ENCODE measurements around the gene ASXL1.
A peak's percentile ranks its signal among the peaks of the same experiment; 100 is the strongest.

ASXL1 gene

DNA sequence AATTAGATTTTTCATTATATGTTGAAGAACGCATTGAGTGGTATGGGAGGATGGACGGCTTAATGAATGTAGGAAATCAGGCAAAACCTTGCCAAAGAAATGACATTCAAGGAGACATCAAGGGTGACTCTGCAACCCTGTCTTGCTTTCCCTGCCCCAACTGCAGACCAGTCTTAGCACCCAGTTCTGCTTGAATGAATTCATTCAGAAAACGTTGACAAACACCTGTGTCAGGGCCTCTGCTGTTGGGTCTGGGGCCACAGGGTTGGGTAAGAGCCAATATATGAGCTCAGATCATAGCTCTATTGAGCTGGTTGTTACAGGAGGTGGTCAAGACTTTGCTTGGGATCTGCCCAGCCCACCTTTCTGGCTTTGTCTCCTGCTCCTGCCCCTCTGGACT lies 7.7 kb upstream of the ASXL1 start:
- H3K9me2 ChIP-seq (ENCODE audit: low read depth, low read length), result no peaks in the 10 kb centered on the region
- peak overlapping the region; percentile 61 for H3K9ac ChIP-seq (ENCODE audit: low read length)
- no peaks in the 10 kb centered on the region for H3K79me2 ChIP-seq (ENCODE audit: insufficient read depth, low read length)
- H3K4me1 ChIP-seq (ENCODE audit: insufficient read depth, low read length, severe bottlenecking), result peaks cover 69% of the 10 kb centered on the region
- no peaks in the 10 kb centered on the region for H3K9me3 ChIP-seq (ENCODE audit: low read length)
- TF ChIP-seq, protein P1, sequence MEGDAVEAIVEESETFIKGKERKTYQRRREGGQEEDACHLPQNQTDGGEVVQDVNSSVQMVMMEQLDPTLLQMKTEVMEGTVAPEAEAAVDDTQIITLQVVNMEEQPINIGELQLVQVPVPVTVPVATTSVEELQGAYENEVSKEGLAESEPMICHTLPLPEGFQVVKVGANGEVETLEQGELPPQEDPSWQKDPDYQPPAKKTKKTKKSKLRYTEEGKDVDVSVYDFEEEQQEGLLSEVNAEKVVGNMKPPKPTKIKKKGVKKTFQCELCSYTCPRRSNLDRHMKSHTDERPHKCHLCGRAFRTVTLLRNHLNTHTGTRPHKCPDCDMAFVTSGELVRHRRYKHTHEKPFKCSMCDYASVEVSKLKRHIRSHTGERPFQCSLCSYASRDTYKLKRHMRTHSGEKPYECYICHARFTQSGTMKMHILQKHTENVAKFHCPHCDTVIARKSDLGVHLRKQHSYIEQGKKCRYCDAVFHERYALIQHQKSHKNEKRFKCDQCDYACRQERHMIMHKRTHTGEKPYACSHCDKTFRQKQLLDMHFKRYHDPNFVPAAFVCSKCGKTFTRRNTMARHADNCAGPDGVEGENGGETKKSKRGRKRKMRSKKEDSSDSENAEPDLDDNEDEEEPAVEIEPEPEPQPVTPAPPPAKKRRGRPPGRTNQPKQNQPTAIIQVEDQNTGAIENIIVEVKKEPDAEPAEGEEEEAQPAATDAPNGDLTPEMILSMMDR (IDR thresholded peaks at IDR 0.05; ENCODE audit: low read length), result no peak
- TF ChIP-seq EZH2 (IDR thresholded peaks at IDR 0.05; ENCODE audit: borderline replicate concordance, low read length), result no peak
- no peaks in the 10 kb centered on the region for H4K20me1 ChIP-seq (ENCODE audit: insufficient read depth, low read length)
- H3K27me3 ChIP-seq (ENCODE audit: insufficient read depth, low read length), result no peaks in the 10 kb centered on the region
- H3K36me3 ChIP-seq (ENCODE audit: insufficient read depth, low read length), result no peaks in the 10 kb centered on the region
- H3F3A ChIP-seq (ENCODE audit: insufficient read depth, low read length), result peaks cover 6% of the 10 kb centered on the region; the same call in 1 of the 2 replicates
- H2AFZ ChIP-seq (ENCODE audit: low read length), result no peak overlapping the region
- H3K4me3 ChIP-seq (ENCODE audit: low read depth, low read length, poor library complexity, severe bottlenecking), result peak overlapping the region; percentile 4
- H3K4me2 ChIP-seq (ENCODE audit: low read length), result peak overlapping the region; percentile 55
- peak overlapping the region; percentile 99 for H3K27ac ChIP-seq (ENCODE audit: low read depth, low read length, poor library complexity, severe bottlenecking)

DNA sequence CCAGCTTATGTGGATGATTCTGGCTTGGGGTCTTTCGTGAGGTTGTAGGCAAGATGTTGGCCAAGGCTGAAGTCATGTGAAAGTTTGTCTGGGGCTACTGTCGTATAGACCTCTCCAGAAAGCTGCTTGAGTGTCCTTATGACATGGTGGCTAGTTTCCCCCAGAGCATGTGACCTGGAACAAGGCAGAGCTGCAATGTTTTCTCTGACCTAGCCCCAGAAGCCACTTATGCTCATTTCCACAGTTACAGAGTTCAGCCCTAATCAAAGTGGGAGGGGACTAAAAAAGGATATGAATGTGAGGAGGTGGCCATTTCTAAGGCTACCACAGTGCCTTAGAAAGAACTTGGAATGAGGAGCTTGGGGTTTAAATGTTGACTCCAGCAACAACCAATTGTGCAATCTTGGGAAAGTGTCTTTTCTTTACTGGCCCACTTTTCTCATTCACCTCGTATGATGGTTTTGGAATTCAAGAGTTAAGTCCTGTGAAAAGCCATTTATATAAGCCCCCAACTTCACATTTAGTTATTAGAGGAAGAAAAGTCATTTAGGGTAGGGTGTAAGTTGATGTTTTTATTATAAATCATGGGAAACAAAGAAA lies 5.9 kb upstream of the ASXL1 start:
- Histone ChIP-seq H3K79me2 (ENCODE audit: insufficient read depth, low read length) (no peaks in the 10 kb centered on the region), H3K36me3 (ENCODE audit: insufficient read depth, low read length) (no peaks in the 10 kb centered on the region), H3K27ac (ENCODE audit: low read depth, low read length, poor library complexity, severe bottlenecking) (peak overlapping the region; percentile 99), H3K9me3 (ENCODE audit: low read length) (no peaks in the 10 kb centered on the region), H3K4me1 (ENCODE audit: insufficient read depth, low read length, severe bottlenecking) (peaks cover 84% of the 10 kb centered on the region), H3K9me2 (ENCODE audit: low read depth, low read length) (no peaks in the 10 kb centered on the region), H3K4me2 (ENCODE audit: low read length) (no peak overlapping the region), H2AFZ (ENCODE audit: low read length) (no peak overlapping the region), H3K9ac (ENCODE audit: low read length) (no peak overlapping the region), H3K4me3 (ENCODE audit: low read depth, low read length, poor library complexity, severe bottlenecking) (no peak overlapping the region), H3K27me3 (ENCODE audit: insufficient read depth, low read length) (no peaks in the 10 kb centered on the region), H3F3A (ENCODE audit: insufficient read depth, low read length) (peaks cover 12% of the 10 kb centered on the region), H4K20me1 (ENCODE audit: insufficient read depth, low read length) (no peaks in the 10 kb centered on the region)
- TF ChIP-seq EZH2 (IDR thresholded peaks at IDR 0.05; ENCODE audit: borderline replicate concordance, low read length), result no peak
- TF ChIP-seq, protein P1 (IDR thresholded peaks at IDR 0.05; ENCODE audit: low read length), result no peak

DNA sequence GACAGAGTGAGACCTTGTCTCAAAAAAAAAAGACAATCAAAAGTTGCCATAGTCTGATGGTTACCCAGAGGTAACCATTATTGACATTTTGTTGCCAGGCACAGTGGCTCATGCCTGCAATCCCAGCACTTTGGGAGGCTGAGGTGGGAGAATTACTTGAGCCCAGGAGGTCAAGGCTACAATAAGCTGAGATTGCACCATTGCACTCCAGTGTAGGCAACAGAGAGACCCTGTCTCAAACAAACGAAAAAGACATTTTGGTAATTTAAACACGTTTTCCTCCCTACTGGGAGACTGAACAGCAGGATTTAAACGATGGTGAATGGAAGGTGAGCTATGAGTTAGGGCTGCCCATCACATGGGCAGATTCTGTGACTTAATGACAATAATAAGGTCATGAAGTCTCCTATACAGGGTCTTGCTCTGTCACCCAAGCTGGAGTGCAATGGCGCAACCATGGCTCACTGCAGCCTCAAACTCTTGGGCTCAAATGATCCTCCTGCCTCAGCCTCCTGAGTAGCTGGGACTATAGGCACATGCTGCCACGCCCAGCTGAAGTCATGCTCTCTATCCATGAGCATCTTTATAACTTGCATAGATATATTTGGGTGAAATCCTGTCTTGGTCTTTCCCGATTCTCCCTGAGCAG lies 4.2 kb upstream of the ASXL1 start:
- Histone ChIP-seq H3K4me2 (ENCODE audit: low read length) (no peak overlapping the region; the same call in 1 of the 2 replicates), H4K20me1 (ENCODE audit: insufficient read depth, low read length) (no peaks in the 10 kb centered on the region), H3F3A (ENCODE audit: insufficient read depth, low read length) (peaks cover 12% of the 10 kb centered on the region), H3K36me3 (ENCODE audit: insufficient read depth, low read length) (peaks cover 1% of the 10 kb centered on the region; the same call in 1 of the 2 replicates), H3K9me2 (ENCODE audit: low read depth, low read length) (no peaks in the 10 kb centered on the region), H3K79me2 (ENCODE audit: insufficient read depth, low read length) (peaks cover 2% of the 10 kb centered on the region), H3K9me3 (ENCODE audit: low read length) (no peaks in the 10 kb centered on the region), H3K4me3 (ENCODE audit: low read depth, low read length, poor library complexity, severe bottlenecking) (no peak overlapping the region), H3K9ac (ENCODE audit: low read length) (peak overlapping the region; percentile 66; the same call in 1 of the 2 replicates), H3K27ac (ENCODE audit: low read depth, low read length, poor library complexity, severe bottlenecking) (peak overlapping the region; percentile 99), H3K4me1 (ENCODE audit: insufficient read depth, low read length, severe bottlenecking) (peaks cover 77% of the 10 kb centered on the region), H2AFZ (ENCODE audit: low read length) (no peak overlapping the region), H3K27me3 (ENCODE audit: insufficient read depth, low read length) (no peaks in the 10 kb centered on the region)
- TF ChIP-seq, protein P1 (IDR thresholded peaks at IDR 0.05; ENCODE audit: low read length), result no peak
- no peak for TF ChIP-seq EZH2 (IDR thresholded peaks at IDR 0.05; ENCODE audit: borderline replicate concordance, low read length)
